OCI-LY1 (cell line): ENCODE measurements around the gene DAP.

Experiments used
- CTCF ChIP-seq: fragments of 200-600 bp; sonication (generic), shearing (Covaris generic); IDR thresholded peaks from 2 replicates; pipeline ENCODE4 v1.5.1; 2017; ENCODE audit warnings: mild to moderate bottlenecking, antibody characterized with exemption, low read length, moderate library complexity, mixed read lengths
- EZH2 ChIP-seq: fragments of 200-600 bp; sonication (generic), shearing (Covaris generic); IDR thresholded peaks from 2 replicates; pipeline ENCODE4 v1.8.0; 2017; ENCODE audit warnings: borderline replicate concordance, mixed run types, mild to moderate bottlenecking, antibody characterized with exemption, low read length, moderate library complexity, mixed read lengths

DNA sequence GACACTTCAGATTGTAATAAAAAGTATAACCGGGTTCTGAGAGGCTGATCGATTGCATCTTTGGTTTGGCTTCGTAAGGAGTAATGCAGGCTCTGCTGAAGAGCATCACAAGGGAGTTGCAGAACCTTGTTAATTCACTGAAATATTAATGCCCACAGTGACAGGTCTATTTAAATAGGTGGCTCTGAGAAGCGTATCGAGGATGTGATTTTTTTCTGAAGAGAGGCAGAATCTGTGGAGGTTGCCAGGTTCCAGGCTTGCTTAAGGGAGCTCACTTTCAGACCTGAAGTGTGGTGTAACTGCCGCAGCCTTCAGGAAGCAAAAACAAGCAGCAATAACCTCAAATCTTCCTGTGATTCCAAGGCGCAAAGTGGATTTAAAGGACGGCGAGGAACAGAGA lies 116.8 kb downstream of the DAP start:
- no peak for TF ChIP-seq CTCF
- TF ChIP-seq EZH2 = no peak
